Stimulated activated naive CD8-positive, alpha-beta T cell treated with anti-CD3 and anti-CD28 coated beads, Interleukin-15, amount 100 ng/mL, for 72 hours (primary cell): ENCODE results near the gene ADIRF.
A peak's percentile ranks its signal among the peaks of the same experiment; 100 is the strongest.
"Not testable (repeated sequence)": the region's sequence is repeated elsewhere in the genome, so short reads cannot be mapped to it uniquely, and the experiment has no call there.

Source experiments
- ATAC-seq: fragments of 150-1000 bp; cut with Tn5 transposase; 2 replicates; pipeline ENCODE4 v1.10.0; 2021; ENCODE audit warnings: mild to moderate bottlenecking, moderate library complexity
- DNase-seq, 2 donors: peaks; one replicate each; pipeline ENCODE4 v3.0.0; 2021 to 2022
- H3K27ac Mint-ChIP-seq, 2 donors: one replicate each; pipeline ENCODE4 v1.8.0; 2022; ENCODE audit warnings: mild to moderate bottlenecking in 2 of 2, mixed read lengths in 2 of 2, moderate library complexity in 2 of 2
- H3K27me3 Mint-ChIP-seq: one replicate; pipeline ENCODE4 v1.8.0; 2022; ENCODE audit warnings: mixed read lengths
- H3K4me1 Mint-ChIP-seq: one replicate; pipeline ENCODE4 v1.8.0; 2022; ENCODE audit warnings: mild to moderate bottlenecking, mixed read lengths
- H3K4me3 Mint-ChIP-seq, 2 donors: one replicate each; pipeline ENCODE4 v1.8.0; 2022; ENCODE audit warnings: mild to moderate bottlenecking in 2 of 2, mixed read lengths in 2 of 2, moderate library complexity in 1 of 2
- H3K9me3 Mint-ChIP-seq, 2 donors: one replicate each; pipeline ENCODE4 v1.8.0; 2022; ENCODE audit warnings: mixed read lengths in 2 of 2

Gene ADIRF

DNA sequence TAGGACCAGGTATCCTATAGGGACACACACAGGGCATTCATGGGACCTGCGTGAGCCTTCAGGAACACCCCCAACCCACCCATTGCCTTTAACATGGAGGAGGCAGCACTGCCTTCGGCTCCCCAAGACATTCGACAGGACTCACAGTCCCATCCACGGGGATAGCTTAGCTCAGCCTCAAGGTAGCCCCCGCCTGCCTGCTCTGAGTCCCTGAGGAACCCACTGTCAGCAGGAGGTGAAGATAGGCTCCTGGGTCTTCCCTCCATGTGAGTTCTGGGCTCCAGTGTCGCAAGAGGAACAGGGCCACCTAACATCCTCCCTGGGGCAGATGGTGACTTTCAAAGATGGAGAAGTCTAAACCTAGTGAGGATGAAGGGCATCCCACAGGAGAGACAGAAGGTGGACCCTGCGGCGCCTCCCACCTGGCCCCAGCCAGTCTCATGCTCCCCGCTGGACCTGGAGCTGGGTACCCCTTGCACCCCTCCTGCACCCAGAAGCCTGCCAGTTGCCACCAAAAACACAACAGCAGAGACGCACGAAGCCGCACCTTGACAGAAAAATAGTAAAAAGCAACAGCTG, 4.9 kb upstream of the ADIRF start:
- ATAC-seq (no peak), DNase-seq (peak in 1 of 2 donors; percentile 6)
- H3K27ac Mint-ChIP-seq: no peak overlapping the region
- H3K9me3 Mint-ChIP-seq: no peaks in the 10 kb centered on the region
- H3K4me1 Mint-ChIP-seq: peaks cover 40% of the 10 kb centered on the region
- no peak overlapping the region for H3K4me3 Mint-ChIP-seq
- H3K27me3 Mint-ChIP-seq: peaks cover 3% of the 10 kb centered on the region

DNA sequence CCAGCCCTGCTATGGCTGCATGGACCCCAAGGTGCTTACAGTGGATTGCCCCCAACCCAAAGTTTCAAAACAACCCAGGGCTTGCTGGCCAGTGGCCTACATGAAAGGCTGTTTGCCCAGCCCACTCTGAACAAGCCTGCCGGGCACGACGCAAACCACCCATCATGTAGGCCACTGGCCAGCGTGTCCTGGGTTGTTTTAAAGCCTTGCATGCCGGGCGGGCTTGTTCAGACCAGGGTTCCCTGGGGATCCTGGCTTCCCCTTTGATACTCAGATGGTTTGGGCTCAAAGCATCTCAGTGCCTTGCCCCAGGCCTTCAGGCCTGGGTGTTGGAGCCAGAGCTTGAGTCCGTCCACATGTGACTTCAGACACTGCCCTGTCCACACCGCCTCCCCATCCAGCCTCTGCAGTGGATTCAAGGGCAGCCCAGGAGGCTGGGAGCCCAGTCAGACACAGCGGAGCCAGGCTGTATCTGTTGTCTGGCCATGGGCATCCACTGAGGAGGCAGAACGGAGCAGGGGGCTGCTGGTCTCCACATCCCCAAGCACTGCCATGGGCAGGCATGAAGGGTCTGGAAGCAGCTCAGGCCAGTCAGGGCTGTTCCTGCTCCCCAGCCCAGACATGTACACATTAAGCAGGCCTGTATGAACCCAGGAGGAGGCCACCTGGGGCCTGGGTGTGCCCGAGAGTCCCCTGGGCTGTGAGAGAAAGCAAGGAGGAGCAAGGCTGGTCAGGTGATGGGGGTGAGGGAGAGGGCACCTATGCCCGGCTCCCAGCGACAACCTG, 4.0 kb upstream of the ADIRF start:
- no peak overlapping the region for H3K4me3 Mint-ChIP-seq
- H3K27ac Mint-ChIP-seq: peak overlapping the region in 1 of 2 donors; percentile 57
- H3K4me1 Mint-ChIP-seq: peaks cover 48% of the 10 kb centered on the region
- H3K27me3 Mint-ChIP-seq: peaks cover 11% of the 10 kb centered on the region
- DNase-seq: peak in 1 of 2 donors; percentile 7
- no peaks in the 10 kb centered on the region for H3K9me3 Mint-ChIP-seq
- no peak for ATAC-seq

DNA sequence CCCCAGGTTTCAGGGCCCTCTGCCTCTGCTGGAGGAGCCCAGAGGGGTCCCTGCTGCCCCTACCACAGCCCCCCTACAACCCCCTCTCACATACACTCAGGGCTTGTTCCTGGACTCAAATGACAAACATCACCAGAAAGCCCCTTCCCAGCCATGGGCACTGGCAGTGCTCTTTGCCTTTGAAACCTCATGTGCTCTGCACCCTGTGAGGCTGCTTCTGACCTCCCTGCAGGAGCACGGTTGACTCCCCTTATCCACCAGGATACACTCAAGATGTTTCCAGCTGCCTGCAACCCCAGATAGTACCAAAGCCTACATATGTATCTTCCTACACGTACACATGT, 3.5 kb upstream of the ADIRF start:
- no peaks in the 10 kb centered on the region for H3K9me3 Mint-ChIP-seq
- no peak overlapping the region for H3K4me3 Mint-ChIP-seq
- no peak for ATAC-seq
- peak in 1 of 2 donors; percentile 7 for DNase-seq
- H3K27me3 Mint-ChIP-seq: peaks cover 14% of the 10 kb centered on the region
- H3K27ac Mint-ChIP-seq: no peak overlapping the region
- H3K4me1 Mint-ChIP-seq: peaks cover 54% of the 10 kb centered on the region

DNA sequence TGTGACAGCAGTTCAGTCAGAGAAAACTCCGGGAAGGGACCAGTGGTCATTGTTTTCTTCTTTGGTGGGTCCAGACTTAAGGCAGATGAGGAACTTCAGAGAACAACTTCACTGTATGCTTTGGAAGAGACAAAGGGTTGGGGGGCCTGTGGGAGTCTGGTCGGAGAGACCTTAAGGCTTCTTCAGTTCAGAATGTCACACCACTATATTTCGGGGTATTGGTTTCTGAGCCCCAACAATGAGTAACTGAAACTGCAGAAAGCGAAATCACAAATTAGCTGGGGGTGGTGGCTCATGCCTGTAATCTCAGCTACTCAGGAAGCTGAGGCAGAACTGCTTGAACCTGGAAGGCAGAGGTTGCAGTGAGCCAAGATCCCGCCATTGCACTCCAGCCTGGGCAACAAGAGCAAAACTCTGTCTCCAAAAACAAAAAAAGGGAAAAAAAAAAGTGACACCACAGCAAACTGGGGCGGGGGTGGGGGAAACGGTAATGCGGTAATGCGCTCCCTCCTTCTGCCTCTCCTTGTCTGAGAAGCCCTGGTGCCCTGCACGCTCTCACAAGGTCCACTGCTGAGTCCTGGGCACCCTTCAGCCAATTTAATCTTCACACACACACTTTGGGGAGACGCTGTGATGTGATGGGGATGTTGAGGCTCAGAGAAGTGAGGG, 2.2 kb upstream of the ADIRF start:
- peak in 1 of 2 donors; percentile 34 for DNase-seq
- peaks cover 14% of the 10 kb centered on the region for H3K27me3 Mint-ChIP-seq
- H3K27ac Mint-ChIP-seq: peak overlapping the region; percentile 69 to 84

DNA sequence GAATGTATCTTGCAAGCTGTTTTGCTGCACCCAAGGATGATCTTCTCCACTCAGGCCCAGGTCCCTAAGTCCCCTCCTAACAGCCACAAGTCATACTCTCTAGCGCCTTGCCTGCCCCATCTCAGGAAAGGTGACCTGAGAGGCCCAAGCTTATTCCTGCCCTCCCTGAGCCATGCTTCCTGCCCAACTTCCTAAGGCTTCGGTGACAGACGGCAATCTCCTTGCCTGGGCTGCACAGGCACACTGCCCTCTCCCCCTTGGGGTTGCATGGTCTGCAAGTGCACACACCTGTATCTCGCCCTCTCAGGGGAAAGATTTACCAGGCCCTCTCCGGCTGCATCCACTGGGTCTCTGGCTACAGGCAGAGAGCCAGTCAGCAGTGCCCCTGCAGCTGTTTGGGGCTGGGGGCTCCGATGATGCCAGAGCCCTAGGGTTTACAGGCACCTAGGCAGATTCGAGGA, 771 bp upstream of the ADIRF start:
- DNase-seq (no peak), ATAC-seq (no peak)
- no peak overlapping the region for H3K4me3 Mint-ChIP-seq
- H3K27ac Mint-ChIP-seq: no peak overlapping the region
- peaks cover 69% of the 10 kb centered on the region for H3K4me1 Mint-ChIP-seq
- peaks cover 14% of the 10 kb centered on the region for H3K27me3 Mint-ChIP-seq
- no peaks in the 10 kb centered on the region for H3K9me3 Mint-ChIP-seq

More for the DNA sequence above, 2.2 kb upstream of the ADIRF start:
- Mint-ChIP-seq H3K4me3 (peak overlapping the region; percentile 67 to 75), H3K4me1 (peaks cover 61% of the 10 kb centered on the region), H3K9me3 (no peaks in the 10 kb centered on the region)
- ATAC-seq: peak; percentile 38

DNA sequence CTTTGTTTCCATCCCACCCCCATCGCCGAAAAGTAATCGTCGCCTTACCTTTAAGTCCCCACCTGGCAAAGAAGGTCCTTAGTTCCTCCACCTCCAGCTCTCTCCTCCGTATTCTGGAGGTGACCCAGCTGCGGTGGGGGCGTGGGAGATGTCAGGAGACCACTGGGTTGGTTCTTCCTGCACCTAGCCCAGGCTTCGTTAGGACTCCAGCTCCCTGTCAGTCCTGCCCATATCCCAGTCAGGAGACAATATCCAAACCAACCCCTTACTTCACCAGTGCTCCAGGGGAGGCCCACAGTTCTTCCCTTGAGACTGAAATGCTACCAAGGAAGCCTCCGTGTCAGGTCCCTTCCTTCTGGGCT, 693 bp downstream of the ADIRF start:
- Mint-ChIP-seq H3K4me1 (peaks cover 74% of the 10 kb centered on the region), H3K4me3 (peak overlapping the region in 1 of 2 donors; percentile 62), H3K27ac (no peak overlapping the region), H3K9me3 (no peaks in the 10 kb centered on the region), H3K27me3 (peaks cover 20% of the 10 kb centered on the region)
- no peak for DNase-seq
- no peak for ATAC-seq

DNA sequence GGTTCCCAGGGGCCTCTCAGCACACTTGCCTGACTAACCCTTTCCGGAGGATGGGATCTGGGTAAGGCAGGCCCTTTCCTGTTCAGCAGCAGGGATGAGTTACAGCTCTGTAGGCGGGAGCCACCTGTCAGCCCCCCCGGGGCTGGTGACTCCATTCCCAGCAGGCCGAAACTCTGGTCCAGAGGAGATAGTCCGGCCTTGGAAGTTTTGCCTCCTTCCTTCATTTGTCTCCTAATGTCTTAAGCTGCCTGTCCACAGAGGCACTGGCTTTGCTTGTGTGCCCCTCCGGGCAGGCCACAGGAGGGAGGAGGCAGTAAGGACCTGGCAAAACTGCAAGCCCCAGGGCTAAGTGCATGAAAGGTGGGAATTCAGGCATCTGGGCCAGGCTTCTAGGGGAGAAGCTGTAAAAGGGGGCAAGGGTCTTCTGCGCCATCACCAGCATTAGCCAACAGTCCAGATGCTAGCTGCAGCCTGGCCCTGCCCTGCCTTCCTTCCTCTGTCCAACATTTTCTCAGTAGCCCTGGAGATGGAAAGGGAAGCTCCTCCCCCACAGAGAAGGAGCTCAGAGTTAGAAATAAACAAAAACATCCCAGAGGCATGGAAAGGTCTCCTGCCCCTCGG, 1.2 kb downstream of the ADIRF start:
- H3K27ac Mint-ChIP-seq: no peak overlapping the region
- H3K27me3 Mint-ChIP-seq: peaks cover 20% of the 10 kb centered on the region
- no peak for ATAC-seq
- H3K4me1 Mint-ChIP-seq: peaks cover 74% of the 10 kb centered on the region
- no peaks in the 10 kb centered on the region for H3K9me3 Mint-ChIP-seq
- H3K4me3 Mint-ChIP-seq: peak overlapping the region in 1 of 2 donors; percentile 62
- DNase-seq: no peak

DNA sequence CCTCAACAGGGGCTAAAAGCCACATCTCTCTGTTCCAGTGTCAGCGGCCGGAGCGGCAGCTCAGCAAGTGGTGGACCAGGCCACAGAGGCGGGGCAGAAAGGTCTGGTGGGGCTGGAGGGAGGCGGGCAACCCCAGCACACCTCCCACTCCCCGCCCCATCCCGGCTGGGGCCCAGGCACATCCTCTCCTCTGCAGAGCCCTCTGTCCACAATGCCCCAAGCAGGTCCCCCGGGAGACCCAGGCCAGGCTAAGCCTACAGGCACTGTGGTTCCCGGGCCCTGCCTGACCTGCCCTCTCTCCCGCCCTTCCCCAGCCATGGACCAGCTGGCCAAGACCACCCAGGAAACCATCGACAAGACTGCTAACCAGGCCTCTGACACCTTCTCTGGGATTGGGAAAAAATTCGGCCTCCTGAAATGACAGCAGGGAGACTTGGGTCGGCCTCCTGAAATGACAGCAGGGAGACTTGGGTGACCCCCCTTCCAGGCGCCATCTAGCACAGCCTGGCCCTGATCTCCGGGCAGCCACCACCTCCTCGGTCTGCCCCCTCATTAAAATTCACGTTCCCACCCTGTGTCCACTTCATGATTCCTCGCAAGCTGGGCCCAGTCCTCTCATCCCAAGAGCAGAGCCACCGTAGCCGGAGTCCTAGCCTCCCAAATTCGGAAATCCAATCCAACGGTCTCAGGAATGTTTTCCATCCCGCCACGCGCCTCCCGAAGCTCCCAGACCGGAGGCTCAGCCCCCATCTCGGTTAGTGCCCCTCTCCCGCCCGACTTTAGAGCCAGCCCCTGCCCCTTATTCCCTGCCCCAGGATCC, 2.1 kb downstream of the ADIRF start:
- peaks cover 20% of the 10 kb centered on the region for H3K27me3 Mint-ChIP-seq
- DNase-seq (no peak), ATAC-seq (no peak)
- peak overlapping the region; percentile 61 to 83 for H3K4me3 Mint-ChIP-seq
- H3K4me1 Mint-ChIP-seq: peaks cover 69% of the 10 kb centered on the region
- H3K9me3 Mint-ChIP-seq: no peaks in the 10 kb centered on the region
- H3K27ac Mint-ChIP-seq: peak overlapping the region in 1 of 2 donors; percentile 91

DNA sequence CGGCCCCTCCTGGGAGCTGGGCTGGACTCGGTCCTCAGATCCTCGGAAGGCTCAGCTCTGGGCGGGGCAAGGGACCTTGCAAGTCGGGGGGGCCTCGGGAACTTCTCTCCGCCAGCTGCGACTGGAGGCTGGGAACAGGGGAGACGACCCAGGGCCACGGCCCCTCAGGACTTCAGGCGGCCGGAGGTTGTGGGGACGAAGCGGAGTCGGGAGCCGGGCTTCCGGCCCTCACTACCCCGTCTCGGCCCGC, 2.6 kb downstream of the ADIRF start:
- peak; percentile 11 for ATAC-seq
- peaks cover 63% of the 10 kb centered on the region for H3K4me1 Mint-ChIP-seq
- H3K27me3 Mint-ChIP-seq: peaks cover 20% of the 10 kb centered on the region
- DNase-seq: no peak
- H3K9me3 Mint-ChIP-seq: no peaks in the 10 kb centered on the region
- peak overlapping the region; percentile 61 to 83 for H3K4me3 Mint-ChIP-seq
- peak overlapping the region in 1 of 2 donors; percentile 91 for H3K27ac Mint-ChIP-seq

DNA sequence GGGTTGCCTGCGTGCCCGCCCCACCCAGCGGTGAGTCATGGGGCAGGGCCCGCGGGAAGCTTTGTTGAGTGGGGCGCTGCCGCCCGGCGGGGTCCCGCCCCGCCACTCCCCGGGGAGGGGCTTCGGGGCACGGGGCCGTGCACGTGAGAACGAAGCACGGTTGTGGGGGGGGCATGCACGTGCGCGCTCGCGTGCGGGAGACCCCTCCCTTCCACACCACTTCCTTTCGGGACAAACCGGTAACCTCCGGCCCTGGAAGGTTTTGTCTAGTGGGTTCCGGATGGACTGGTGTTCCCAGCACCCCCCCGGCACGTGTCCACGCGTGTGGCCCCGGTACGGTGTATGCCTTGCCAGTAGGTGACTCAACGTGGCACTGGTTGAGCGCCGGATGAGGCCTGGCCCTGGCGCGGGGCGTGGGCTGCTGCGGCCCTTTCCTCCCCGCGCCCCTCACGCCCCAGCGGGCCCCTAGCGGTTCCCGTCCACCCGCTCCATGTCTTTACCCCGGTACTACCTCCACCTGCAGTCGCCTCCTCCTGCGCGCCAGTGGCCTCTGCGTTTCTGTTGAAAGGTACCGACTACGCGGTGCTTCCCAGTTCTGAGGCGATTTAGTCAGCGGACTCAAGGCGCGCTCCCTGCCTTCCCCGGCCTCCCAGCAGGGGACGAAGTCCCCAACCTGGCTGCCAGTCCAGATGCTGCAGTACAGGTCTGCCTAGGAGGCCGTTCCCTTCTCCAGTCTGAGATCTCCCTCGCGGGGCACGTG, 3.1 kb downstream of the ADIRF start:
- peak overlapping the region; percentile 83 to 98 for H3K27ac Mint-ChIP-seq
- H3K27me3 Mint-ChIP-seq: peaks cover 20% of the 10 kb centered on the region
- peak overlapping the region; percentile 80 to 92 for H3K4me3 Mint-ChIP-seq
- peaks cover 58% of the 10 kb centered on the region for H3K4me1 Mint-ChIP-seq
- no peaks in the 10 kb centered on the region for H3K9me3 Mint-ChIP-seq
- DNase-seq (peak; percentile 73 to 83), ATAC-seq (peak; percentile 75)

DNA sequence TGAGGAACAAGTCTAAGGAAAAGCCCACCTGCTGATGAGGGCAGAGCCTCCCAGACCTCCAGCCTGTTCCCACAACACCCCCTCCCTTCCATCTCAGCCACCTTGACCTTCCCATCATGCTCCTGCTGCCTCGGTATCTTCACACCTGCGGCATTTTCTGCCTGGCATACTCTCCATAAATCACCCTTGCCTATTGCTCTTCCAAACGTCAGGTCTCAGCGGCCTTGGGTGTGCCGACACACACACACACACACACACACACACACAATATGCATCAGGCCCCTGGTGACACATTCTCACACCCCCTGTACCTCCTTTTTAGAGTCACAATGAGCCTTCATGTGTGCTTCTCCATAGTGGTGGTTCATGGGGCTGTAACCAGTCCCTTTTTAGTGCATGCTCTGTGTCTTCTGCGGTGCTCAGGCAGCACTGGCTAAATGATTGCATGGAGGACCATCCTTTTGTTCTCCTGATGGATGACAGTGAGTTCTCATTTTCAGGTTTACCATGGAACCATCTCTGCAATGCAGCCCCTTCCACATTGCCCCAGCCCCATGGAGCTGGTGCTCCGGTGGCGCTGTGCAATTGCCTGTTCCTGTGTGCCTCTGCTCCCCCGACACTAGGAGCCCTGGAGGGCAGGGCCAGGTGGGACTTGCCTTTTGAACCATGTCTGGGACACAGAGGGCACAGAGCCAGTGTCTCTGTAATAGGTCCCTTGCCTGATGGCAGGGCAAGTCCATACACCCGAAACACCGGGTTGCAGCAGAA, 4.5 kb downstream of the ADIRF start:
- peaks cover 20% of the 10 kb centered on the region for H3K27me3 Mint-ChIP-seq
- ATAC-seq (no peak), DNase-seq (no peak)
- peaks cover 44% of the 10 kb centered on the region for H3K4me1 Mint-ChIP-seq
- no peak overlapping the region for H3K27ac Mint-ChIP-seq
- no peaks in the 10 kb centered on the region for H3K9me3 Mint-ChIP-seq
- H3K4me3 Mint-ChIP-seq: peak overlapping the region; percentile 2 to 4

DNA sequence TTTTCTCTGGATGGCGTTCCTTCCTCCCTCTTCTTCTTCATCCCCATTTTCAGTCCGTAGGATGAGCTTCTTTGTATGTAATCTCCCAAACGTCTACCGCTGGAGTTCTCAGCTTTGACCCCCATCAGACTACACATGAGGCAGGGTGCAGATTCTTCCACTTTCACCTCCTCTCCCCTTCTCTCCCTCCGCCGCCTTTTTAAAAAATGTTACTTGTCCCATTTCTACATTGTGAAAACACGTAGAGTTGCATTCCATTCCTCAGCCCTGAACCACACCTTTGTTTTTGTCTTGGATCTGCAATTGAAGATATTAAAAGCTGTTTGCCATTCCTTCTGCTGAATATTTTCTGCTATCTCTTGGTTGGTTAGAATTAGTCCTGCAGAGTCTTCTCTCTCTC, 6.2 kb downstream of the ADIRF start:
- Mint-ChIP-seq H3K4me1 (peaks cover 29% of the 10 kb centered on the region), H3K27me3 (peaks cover 7% of the 10 kb centered on the region), H3K9me3 (no peaks in the 10 kb centered on the region), H3K4me3 (no peak overlapping the region), H3K27ac (no peak overlapping the region)
- ATAC-seq (no peak), DNase-seq (no peak)

DNA sequence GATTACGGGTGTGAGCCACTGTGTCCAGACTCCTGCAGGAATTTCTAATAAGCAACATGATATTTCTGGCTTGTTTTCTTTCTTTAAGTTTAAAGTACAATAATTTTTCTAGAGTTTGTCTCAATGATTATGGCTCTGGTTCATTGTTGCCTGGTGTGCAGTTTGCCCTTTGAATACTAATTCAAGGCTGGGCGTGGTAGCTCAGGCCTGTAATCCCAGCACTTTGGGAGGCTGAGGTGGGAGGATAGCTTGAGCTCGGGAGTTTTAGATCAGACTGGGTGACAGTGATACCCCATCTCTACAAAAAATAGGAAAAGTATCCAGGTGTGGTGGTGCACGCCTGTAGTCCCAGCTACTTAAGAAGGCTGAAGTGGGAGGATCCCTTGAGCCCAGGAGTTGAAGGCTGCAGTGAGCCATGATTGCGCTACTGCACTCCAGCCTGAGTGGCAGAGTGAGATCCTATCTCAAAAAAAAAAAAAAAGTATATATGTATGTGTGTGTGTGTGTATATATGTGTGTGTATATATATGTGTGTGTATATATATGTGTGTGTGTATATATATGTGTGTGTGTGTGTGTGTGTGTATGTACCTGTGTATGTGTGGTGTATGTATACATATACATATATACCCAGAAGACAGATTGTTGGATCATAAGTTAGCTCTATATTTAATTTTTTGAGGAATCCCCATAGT, 8.2 kb downstream of the ADIRF start:
- Mint-ChIP-seq H3K4me3 (no peak overlapping the region), H3K27ac (no peak overlapping the region), H3K4me1 (peaks cover 12% of the 10 kb centered on the region), H3K27me3 (peaks cover 6% of the 10 kb centered on the region), H3K9me3 (no peaks in the 10 kb centered on the region)
- no peak for DNase-seq
- ATAC-seq: no peak

DNA sequence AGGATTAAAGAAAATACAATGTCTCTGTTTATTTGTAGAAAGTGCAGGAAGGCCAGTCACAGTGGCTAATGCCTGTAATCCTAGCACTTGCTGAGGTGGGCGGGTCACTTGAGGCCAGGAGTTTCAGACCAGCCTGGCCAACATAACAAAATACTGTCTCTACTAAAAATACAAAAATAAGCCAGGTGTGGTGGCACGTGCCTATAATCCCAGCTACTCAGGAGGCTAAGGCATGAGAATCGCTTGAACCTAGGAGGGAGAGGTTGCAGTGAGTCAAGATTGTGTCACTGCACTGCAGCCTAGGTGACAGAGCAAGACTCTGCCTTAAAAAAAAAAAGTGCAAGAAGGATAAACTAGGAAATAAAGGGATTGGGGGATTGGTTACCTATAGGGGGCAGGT, 10.2 kb downstream of the ADIRF start:
- ATAC-seq, H3K27ac Mint-ChIP-seq, H3K27me3 Mint-ChIP-seq, H3K4me3 Mint-ChIP-seq, H3K4me1 Mint-ChIP-seq, H3K9me3 Mint-ChIP-seq, DNase-seq: not testable (repeated sequence)
